H4 (cell line): ENCODE data around the gene APBB2. TPM values are rescaled to one million over a fixed set of nuclear protein-coding genes. Genes with fewer than 3 reads are reported as not detected.

Experiments used
- DNase-seq: peaks from one replicate; pipeline ENCODE4 v3.0.0-alpha.2; 2015; ENCODE audit warnings: low spot score
- total RNA-seq: library from RNA; depleted of rRNA; stranded (reverse); fragments of >200 nt; shearing (Covaris generic); gene quantifications from 2 replicates; pipeline ENCODE4 v1.2.3, GENCODE V29; 2014

APBB2 gene
- total RNA-seq, 1 experiment from 2014 or later, result 25.7 TPM

DNA sequence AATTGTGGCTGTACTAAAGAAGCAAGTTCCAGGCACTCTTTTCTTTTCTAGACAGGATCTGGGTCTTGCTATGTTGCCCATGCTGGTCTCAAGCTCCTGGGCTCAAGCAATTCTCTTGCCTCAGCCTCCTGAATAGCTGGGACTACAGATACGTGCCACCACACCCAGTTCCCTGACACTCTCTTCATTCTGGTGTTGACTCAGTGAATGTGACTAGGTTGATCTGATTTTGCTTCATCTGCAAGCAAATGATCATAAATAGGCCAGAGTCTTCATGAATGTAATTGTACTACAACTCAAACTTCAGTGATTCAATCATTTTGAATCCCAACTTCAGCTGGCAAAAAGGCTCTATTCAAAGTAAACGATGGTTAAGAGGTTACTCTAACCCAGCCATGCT is 78.5 kb downstream of the APBB2 start:
- no peak for DNase-seq

DNA sequence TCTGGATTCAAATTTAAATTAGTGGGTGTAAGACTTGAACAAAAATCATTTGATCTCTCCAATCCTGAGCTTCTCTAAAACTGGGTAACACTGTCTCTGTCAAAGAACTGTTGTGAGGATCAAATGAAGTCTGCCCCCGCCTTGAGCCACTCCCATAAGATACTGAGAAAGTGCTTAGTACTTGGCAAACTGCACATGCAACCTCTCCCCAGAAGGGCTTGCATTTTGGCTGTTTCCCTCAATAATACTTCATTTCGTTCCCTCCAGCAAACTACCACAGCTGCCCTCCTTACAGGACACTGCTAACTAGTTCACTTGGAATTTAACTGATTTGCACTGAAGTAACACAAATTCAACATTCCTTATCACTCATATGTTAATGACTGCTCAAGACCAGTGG is 79.8 kb downstream of the APBB2 start:
- DNase-seq, result no peak

DNA sequence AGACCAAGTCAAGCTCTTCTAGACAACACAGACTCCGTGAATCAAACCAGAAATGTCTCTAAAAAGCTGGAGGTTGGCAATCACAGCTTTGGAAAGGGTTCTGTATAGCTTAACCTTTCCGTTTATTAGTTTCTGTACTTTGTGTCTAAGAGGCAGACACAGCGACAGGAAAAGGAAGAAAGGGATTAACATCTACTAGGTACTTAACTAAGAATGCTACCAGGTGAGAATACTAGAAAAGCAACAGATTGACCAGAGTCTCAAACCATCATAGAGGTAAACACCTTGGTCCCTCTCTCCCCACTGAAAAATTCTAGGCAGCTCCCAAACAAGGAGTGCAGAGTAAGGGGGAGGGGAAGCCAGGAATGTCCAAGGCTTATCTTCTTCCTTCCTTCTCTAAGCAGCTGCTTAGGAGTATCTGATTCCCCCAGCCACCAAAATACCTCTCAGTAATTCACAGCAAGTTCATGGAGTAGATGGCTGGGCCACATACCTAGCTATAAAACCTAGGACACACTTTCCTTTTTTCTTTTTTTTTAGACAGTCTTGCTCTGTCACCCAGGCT is 80.8 kb downstream of the APBB2 start:
- no peak for DNase-seq

DNA sequence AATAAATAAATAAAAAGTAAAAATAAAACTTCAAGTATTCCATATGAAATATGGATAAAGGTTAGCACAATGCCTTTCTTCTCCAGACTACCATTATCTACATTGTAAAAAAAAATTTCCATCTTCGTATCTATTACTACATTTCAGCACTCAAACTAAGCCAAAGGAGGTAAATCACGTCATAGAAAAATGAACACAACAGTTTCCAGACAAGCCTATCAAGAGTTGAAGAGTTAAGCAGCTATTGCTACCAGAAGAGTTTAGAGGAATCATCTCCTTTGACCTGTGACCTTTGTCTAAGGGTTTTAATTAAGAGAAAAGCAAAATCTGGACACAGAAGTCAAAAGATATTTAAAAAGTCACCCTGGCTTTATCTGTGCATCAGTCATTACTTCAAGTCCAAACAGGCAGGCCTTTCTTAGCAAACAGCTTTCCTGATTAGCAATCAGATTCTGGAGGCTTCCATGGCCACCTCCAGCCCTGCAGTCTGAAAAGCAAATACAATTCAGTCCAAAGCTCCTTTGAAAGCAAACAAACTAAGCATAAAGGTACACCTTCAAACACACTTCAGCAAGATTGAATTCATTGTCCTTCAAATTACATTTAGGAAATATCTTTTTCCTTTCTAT is 82.2 kb downstream of the APBB2 start:
- no peak for DNase-seq

DNA sequence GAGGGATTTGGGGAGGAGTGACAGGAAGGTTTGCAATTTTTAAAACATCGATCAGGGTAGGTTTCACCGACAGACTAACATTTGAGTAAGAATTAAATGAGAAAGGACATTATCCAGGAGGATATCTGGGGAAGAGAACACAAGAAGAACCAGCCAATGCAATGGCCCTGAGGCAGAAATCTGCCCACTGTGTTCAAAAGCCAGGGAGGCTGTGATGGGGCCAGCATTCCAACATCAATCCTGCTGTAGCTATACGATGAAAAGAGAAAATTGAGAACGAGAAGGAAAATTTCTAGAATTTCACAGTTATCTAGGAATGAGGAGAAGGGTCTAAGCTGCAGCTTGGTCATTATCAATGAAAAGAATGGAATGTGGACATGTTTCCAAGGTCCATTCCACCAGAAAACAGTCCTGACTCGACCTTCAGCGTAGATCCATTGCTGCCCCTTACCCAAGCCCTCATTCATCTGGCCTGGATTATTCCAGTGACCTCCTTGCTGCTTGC is 84.4 kb downstream of the APBB2 start:
- no peak for DNase-seq

DNA sequence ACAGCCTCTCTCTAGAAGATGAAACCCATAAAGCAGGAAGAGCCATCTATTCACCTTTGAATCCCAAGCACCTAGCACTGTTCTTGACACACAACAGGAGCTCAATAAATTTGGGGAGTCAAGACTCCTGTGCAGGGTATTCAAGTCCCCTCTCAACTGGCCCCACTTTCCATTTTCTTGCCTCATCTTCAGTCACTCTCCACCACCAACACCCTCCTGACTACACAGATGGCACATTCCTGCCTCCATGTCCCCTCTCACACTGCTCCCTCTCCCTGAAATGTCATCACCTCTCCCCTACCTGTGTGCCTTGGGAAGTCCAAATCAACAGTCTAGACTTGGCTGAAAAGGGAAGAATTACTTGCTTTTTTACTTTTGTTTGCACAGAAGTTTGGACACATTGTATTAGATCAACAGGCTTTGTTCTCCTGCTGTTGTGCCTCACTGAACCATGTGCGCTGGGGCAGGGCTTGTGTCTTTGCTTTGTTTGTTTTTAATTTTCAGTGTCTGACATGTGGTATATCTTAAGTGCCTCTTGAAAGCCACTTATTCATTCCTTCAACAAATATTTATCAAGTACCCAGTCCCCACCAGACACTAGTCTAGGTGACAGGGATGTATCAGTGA is 85.1 kb downstream of the APBB2 start:
- no peak for DNase-seq

DNA sequence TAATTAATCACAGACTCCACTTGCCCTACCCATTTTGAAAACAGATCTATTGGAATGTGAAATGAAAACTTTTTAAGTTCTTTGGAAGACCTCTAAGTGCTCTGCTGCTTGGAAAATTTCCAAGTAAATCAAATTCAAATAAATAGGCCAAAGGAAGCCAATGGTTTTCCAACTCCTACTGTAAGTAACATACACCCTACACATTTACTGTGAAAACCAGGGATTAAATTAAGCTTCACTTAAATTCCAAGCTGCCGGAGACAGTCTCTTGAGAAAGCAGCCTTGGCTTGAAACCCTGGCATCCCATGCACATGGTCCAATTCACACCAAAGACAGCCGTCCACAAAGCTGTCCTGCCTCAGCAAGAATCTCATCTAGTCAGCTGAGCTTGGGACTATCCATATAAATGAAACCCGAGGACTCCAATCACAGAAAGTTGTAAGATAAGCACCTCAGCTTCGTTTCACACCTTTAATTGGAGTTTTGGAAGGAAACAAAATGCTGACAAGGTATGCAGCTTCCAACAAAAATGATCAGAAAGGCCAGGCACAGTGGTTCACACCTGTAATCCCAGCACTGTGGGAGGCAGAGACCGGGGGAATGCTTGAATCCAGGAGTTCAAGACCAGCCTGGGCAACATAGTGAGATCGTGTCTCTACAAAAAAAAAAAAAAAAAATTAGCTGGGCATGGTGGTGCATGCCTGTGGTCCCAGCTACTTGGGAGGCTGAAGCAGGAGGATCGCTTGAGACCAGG is 88.6 kb downstream of the APBB2 start:
- DNase-seq, result no peak

DNA sequence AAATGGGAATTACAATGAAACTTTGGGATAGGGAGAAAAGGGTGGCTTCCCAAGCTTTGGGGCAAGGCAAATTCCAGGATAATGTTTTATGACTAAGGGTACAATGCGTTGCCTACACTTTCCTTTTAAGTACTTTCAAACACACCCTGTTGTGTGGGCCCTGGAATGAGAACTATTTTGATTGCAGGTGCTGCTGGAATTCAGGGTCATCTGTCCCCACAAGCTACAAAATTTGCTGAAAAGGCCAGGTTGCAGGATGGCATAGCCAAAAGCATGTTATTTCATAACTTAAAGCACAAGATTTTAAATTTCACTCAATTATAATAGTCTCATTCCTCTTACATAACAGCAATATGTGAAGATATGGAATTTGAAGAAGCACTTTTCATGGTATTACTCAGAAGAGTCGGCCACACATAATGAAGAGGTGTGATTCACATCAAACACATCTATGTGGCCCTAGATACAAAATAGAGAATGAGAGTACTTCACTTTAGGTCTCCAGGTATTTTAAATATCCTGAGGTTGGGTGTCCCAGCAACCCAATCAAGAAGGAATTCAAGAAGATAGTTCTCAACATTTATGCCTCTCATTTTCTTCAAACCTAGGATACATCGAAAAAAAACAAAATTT is 89.3 kb downstream of the APBB2 start:
- no peak for DNase-seq

DNA sequence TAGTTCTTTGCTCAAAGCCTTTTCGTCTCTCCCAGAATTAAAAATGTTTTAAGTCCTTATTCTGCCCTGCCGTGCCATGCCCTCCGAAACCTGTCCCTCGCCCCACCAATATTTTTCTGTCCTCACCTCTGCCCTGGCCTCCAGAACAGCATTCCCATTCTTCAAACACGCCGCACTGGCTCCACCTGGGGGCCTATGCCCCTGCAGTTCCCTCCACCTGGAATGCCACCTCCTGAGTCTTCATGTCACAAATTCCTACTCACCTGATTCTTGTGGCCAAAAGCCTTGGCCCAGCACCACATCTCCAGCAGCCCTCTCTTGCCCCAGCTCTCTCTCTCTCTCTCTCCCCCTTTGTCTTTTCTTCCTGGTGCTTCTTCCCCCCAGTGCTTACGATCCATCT is 91.6 kb downstream of the APBB2 start:
- DNase-seq, result no peak

DNA sequence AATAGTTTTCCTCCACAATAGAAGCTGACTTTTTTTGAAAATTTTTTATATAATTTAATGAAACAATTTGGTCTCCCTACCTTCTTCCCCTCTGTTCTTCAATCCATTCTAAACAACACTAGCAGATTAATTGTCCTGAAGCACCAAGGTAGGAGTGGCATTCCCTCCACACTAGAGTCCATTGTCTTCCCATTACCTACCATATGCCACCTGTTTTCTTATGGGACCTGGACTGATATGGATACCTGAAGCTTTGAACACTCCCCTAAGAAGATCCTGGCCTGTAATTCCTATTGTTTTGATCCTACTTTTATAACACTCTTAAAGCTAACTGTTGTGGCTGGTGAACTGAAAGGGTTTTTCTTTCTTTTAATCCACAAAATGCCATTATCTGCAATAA is 92.0 kb downstream of the APBB2 start:
- no peak for DNase-seq

DNA sequence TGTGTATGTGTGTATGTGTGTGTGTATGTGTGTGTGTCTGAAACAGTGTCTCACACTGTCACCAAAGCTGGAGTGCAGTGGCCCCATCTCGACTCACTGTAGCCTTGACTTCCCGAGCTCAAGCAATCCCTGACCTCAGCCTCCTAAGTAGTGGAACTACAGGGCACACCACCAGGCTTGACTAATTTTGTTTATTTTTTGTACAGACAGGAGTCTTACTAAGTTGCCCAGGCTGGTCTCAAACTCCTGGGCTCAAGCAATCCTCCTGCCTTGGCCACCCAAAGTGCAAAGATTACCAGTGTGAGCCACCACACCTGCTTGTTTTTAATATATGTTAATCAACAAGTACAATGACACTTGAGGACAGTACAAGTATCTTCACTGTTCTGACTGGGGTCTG is 92.4 kb downstream of the APBB2 start:
- DNase-seq, result no peak

DNA sequence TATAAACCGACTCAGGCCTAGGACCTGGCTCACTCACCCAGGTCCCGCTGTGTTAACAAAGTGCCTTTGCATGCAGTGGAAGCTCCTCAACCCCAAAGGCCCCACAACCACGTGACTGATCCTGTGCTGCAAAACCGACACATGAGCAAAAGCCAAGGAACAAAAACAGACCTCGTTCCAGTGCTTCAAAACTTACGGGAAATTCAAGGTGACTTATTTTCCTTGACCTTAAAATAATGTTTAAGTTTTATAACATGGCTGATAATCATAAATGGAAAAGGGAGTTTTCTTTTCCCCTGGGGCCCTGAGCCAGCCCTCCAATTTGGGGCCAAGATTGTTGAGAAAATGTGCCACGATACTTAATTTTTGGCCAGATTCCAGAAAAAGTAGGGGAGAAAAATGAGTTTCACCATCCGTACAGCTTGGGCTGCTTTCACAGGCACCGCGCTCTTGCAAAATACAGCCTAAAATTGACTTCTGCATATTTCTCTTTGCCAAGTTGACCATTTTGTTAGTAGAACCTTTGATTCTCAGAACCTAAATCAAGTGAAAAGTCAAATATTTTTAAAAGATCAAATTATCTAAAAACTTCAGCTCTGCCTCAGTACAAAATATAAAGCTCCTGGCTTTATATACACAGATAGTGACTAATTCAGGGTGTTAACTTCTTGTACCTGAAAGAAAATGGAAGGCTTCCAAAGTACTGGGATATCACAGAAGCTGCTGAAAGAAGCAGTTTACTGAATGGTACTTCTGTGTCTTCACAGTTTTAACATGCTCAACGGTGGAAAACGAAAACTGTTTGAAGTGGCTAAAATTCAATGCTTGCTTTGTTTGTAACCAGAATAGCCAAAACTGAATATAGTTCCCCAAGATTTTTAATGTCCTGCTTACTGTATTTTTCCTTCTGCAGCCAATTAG is 93.8 kb downstream of the APBB2 start:
- no peak for DNase-seq

DNA sequence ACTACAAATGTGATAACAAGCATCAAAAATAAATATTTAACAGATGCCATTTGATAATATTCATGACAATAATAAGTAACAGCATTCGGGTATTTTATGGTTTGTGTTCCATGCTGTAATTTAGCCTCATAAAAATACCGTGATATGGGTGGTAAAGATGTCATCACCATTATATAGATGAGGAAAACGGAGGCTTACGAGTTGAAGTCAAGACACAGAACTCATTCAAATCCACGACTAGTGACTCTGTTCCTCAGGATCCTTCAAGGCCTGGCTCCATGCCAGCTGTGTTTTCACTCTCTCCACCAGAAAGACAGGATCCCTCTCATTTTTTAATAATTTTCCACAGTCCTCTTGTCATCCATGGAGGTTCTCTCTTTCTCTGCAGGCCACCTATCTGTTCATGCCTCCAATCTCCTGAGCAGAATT is 94.5 kb downstream of the APBB2 start:
- no peak for DNase-seq

DNA sequence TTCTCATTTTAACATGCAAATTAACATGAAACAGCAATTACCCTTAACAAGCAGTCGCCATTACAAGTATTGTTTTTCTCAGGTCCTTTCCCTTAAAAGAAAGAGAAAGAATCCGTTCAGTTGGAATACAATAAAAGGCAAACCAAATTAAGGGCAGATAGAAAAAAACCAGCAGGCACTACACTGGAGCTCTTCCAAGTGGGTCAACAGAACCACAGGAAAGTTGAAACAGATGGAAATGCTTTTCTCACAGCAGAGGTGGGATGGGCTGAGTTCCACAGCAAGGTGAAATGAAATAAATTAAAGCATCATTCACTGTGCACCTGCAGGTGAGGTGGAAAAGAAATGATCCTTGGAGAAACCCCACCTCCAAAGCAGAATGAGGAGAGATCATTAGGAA is 102.6 kb downstream of the APBB2 start:
- no peak for DNase-seq

DNA sequence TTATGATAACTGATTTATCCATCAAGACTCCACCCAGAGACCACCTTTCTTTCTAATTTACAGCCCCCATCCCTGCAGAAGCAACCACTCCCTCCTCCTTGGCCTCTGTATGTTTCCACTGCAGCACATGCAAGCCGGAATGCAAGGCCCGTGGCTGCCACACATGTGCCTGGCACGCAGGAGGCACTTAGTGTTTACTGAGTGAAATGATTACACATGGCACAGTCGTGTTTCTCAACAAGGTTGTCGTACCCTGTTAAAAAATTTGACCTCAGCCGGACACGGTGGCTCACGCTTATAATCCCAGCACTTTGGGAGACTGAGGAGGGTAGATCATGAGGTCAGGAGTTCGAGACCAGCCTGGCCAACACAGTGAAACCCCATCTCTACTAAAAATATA is 104.3 kb downstream of the APBB2 start:
- no peak for DNase-seq

DNA sequence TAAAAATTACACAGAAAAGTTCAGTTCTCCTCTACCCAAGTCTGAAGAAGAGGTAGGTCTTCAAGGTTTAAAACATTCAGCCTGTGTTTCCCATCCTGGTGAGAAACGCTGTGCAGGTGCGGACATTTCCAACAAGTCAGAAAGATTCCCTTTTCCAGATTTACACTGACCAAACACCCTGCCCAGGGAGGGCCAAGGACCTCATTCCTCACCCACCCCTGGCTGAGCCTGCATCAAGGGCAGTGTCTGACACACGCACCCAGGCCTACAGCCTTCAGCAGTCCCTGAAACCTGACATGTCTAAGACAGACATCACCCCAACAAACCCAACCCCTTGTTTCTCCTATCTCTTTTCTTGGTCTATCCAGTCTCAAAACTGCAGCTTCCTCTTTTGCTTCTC is 105.9 kb downstream of the APBB2 start:
- DNase-seq, result no peak

DNA sequence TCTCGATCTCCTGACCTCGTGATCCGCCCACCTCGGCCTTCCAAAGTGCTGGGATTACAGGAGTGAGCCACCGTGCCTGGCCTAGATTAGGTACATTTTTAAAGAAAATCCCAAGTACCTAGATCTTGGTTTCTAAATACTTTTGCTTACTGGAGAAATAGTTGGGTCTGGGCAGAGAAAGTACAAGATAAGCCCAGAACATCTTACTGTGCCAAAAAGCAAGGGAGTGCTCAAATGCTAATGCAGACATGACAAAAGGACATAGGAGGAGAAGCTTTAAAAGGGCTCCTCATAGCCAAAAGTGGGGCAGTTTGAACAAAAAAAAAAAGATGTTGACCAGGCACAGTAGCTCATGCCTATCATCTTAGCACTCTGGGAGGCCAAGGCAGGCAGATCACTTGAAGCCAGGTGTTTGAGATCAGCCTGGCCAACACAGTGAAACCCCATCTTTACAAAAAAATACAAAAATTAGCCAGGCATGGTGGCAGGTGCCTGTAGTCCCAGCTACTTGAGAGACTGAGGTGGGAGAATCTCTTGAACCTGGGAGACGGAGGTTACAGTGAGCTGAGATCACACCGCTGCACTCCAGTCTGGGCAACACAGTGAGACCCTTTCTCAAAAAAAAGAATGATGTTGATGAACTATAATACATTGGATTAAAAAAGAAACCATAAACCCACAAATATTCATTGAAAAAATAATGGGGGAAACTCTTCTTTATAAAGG is 107.5 kb downstream of the APBB2 start:
- no peak for DNase-seq

DNA sequence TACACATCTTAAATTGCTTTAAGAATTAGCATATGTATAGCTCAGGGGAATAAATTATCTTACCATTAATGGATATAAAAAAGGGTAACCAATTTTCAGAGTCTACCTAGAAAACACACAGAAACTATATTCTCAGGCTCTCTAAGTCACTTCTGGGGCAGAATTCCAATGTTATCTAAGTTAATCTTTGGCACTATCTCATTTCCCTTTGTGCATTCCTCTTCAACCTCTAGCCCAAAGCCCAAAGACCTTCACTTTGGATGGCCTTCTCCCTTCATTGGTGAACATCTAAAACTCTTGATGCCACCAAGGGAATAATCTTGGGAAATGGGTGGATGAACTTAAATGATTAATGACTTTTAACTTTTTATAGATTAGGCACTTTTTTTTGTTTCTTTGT is 108.3 kb downstream of the APBB2 start:
- no peak for DNase-seq

DNA sequence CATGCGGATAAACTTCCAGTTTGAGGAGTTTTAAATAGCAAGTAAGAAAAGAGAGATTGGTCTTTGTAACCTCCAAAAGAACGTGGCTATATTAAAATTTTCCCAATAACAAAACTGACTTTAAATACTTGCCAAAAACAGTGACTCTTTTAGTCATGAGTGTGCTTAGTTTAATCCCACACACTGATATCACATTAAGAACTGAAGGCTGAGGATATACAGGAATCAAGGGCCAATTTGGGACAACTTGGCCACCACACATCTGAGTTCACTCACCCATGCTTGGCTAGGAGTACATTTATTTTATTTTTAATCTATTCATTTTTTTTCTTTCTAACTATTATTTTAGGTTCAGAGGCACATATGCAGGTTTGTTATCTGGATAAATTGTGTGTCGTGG is 110.2 kb downstream of the APBB2 start:
- no peak for DNase-seq

DNA sequence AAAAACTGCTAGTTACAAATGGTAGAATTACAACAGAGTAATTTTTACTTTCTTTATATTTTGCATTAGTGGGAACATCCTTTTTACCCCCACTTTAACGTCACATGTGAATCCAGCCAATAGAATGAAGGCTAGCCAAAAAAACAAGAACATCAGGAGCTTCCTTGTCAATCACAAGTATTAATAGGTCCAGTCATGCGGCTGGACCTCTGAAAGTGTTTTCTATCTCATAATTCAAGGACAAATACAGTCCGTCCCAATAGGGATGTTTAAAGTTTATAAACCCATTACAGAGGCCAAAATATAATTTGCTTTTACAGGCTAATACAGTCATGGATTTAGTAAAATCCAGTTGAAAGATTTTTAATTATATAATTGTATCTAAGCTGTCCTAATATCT is 110.7 kb downstream of the APBB2 start:
- no peak for DNase-seq
